Esophagus mucosa (tissue), 1 donor: ENCODE data around the gene STK40. TPM values are rescaled to one million over a fixed set of nuclear protein-coding genes. Genes with fewer than 3 reads are reported as not detected.
A peak's percentile ranks its signal among the peaks of the same experiment; 100 is the strongest.

ENCODE experiments used
- ATAC-seq: fragments of 200-7000 bp; cut with Tn5 transposase; one replicate; pipeline ENCODE4 v1.9.1; 2020
- total RNA-seq: library from RNA; stranded (reverse); gene quantifications from one replicate; pipeline ENCODE4 v1.2.4, GENCODE V29; 2023
- donor health status: DM: yes; HTN: yes; CAD: no.

Gene STK40
- total RNA-seq, 1 donor from 2014 or later = 31.8 TPM

DNA sequence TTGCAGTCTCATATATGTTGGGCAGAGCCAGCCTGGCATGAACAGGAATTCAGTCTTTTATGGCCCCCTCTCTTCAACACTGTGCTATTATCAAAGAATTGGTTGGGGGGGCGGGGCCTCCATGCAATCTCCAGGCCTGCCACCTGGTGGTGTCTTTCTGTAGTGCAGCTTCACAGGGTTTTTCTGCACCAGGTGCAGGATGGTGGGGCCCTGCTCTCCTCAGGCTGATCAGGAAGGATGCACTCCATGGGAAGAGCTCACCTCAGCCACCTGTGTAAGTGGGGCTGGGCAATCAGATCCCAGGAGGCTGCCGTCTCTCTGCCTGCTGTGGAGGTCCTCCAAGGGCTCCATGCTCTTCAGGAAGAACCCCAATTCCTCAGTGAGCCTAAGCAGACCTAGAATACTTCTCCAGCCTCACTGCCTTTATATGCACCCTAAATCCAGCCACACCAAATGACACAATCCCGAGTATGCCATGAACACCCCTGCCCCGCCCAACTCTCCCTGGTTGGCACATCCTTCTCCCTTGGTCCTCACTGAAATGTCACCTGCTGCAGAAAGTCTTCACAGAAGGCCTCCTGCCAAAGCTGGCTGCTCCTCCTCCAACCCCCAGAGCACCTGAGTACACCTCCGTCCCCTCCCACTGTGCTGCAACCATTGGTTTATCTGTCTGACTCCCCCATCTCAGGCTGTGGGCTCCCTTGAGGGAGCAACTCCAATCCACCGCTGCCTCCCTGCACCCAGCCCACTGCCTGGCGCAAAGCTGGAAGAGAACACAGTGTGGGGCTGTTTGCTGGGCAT is 16.5 kb downstream of the STK40 start:
- ATAC-seq = peak; percentile 40

DNA sequence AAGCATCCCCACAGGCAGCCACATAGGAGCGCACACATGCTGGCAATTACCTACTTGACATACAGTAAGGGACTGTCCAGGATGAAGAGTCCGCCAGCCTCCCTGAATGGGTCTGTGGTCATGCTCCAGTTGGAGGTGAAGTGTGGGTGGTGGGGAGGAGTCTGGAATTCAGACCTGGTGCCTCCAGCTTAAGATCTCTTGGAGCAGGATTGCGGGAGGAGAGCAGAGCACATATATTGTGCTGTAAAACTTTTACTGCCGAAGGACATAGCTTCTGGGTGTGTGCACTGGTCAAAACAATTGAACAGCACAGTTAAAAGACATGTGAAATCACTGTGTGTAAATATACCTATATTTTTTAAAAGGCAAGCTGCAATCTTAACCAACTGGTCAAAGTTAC is 17.9 kb downstream of the STK40 start:
- no peak for ATAC-seq

DNA sequence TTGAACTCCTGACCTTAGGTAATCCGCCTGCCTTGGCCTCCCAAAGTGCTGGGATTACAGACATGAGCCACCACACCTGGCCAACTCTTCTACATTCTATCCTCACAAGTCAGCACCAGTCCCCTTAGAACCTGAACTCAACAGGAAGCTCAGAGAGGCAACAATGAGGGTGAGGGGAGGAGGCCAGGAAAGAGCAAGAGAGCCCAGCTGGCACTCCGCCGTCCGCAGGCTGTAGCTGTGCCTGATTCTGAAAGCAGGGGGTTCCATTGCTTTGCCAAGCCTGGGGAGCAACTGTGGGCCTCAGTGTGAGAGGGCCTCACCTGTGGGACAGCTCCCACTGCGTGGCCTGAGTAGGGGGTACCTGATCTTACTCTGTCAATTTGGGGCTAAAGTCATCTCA is 18.7 kb downstream of the STK40 start:
- ATAC-seq = no peak

DNA sequence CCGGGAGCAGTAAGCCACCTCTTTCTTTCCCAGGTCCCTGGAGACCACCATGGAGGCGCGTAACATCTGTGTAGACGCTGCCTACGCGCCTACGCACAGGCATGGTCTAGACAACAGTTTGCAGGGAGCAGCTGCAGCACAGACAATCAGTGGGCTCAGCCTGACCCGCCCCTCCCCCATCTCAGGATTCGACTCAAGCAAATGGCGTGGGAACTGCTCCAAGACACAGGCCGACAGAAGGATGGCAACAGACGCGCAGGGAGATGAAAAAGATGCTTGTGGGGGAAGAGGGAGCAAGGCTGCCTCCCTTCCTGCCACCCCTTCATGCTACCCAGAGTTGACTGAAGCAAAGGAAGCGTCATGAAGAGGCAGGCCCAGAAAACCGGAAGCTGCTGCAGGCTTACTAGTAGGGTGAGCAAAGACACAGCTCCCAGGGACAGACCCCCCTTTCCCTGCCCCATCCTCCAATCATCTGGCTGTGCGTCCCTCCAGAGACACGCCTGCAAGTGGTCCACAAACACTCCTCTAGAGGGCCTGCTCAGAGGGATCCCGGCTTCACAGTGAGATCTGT is 19.5 kb downstream of the STK40 start:
- no peak for ATAC-seq

DNA sequence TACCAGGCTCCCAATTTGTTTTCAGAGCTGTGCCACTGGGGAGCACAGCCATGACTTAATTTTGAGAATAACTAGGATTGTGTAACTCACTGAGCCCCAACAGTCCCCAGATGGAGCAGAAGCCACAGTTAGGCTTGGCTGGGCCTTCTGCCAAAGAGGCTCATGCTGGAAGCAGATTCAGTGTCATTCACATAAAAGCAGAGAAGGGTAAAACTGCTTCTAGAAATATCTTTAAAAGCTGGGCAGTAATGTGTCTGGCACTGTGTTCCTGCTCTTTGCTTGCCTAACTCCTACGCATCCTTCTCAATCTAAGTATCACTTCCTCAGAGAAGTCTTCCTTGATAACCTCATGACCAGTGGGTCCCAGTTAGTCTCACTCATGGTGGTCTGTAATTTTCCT is 20.3 kb downstream of the STK40 start:
- no peak for ATAC-seq

DNA sequence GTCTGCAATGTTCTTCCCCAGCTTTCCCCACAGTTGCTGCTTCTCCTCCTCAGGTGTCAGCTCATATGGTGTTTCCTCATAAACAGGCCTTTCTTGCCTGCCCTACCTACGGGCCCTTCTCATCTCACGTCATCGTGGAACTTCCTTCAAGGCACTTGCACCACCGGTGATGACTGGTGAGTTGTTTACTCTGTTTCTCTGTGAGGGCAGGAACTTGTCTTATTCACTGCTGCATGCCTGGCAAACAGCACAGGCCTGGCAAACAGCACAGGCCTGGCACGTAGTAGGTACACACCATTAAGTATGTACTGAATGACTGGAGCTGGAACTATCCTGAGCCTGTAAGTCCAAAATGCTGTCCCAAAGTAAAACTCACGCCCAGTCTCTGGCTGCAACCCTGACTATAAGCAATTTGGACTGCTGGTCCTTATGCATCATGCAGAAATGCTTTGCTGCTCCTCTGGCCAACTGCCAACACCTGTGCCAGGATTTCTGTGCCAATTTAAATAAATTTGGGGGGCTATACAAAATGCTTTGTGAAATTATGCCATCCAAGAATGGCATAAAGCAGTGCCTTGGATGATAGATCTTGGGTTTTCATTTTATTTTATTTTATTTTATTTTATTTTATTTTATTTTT is 25.7 kb downstream of the STK40 start:
- peak; percentile 91 for ATAC-seq

DNA sequence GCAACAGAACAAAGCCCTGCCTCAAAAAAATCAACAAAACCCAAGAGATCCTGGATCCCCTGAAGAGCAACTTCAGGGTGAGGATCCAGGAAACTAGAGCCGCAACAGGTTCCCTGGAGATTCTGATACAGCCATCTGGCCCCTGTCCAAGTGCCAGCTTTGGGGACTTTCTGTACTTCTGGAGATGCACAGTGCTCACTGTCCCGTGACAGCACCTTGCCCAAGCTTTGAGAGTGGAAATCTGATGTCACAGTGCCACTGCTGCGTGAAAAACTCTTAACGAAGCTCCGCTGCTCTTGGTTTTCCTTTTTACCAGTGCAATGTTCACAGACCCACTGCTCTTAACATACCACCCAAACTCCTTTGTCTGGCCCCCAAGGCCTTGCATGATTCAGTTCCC is 26.3 kb downstream of the STK40 start:
- ATAC-seq = no peak

DNA sequence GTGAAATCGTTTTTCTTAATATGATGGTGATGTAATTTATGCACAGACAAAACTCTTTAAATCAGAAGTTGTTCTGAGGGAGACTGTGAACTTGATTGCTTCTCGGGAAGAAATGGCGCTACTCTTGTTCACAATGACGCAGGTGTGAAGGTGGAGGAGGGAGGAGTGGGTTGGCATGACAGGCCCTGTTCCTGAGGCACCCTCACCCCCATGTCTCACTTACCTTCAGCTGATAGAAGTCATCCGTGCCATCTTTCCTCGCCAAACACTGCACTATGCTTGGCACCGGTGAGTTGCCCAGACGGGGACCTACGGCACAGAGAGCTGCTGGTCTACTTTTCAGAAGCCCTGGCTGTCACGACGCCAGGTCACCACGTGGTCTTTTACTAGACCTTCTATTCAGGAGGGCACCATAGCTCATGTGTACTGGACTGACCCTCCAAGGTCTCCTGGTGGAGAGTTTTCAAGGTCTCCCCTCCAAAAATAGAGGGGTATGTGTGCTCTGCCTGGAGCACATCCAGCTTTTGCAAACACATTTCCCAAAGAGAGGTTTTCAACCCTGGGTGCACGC is 27.1 kb downstream of the STK40 start:
- no peak for ATAC-seq

DNA sequence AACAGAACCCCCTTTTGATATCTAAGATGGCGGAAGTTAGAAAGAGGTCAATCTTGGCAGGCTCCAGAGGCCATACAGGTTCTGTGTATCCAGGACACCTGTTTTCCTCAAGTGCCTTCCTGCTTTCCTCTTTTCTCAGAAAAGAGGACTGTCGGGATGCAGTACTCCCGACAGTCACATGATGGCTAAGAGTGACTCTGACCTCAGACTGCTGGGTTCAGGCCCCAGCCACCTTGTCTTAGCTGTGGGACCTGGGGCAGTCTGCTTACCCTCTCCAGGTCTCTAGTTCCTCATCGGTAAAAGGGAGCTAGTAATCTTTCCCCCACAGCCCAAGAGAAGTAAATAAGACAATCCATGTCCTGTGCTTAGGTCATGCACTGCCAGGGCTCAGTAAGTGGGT is 29.9 kb downstream of the STK40 start:
- ATAC-seq = no peak

DNA sequence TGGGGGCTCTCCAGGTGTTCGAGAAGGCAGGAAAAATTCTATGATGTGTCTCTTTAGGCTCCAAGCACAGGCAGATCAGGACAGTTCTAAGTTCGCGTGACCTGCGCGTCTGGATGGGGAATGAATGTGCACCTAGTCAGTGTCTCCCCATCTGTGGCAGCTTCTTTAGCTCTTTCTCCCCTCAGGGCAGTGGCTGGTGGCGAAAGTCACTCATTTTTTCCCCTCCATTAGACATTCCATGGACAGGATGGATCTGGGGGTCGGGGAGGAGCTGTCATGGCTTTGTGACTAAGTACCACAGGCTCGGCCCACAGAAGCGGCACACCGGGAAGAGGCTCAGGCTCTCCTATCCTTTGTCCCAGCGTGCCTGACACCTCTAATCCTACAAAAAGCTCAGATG is 31.2 kb downstream of the STK40 start:
- no peak for ATAC-seq

DNA sequence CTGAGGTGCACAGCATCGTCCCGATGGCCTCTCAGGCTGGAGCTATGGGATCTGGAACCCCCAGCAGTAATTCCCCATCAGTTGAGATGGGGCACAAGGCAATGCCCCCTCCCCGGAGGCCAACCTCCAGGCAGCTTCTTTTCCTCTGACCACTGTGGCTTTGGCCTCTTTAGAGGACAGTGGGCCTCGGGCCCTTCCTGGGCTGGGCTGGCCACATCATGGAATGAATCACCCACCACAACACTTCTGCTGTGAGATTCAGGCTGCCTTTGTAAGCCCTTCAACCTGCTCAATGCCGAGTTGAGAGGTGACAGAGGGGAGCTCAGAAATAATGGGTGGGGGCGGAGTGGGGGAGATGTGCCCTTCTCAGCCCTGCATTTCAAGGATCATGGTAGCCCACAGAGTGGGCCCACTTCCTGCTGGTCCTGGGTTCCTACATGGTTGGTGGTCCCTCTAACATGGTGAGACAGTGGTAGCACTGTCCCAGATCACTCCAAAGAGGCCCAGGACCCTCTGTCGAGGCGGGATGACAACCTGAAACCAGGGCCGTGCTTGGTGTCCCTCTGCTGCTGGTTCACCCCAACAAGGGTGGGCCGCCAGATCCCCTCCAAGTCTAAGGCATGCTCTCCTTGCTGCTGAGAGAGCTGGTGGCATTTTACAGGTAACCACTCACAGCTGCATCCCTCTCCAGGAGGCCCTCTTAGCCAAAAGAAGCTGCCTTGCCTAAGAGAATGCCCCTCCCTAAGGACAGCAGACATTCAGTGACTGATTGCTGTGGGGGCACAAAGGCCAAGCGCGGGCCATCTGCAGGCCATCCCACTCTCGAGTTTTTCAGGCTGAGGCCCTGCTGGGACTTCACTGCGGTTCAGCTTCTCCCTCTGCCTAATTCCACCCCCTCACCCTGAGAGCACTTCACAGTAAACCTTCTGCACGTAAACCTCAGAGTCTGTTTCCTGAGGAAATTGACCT is 32.5 kb downstream of the STK40 start:
- ATAC-seq = no peak

DNA sequence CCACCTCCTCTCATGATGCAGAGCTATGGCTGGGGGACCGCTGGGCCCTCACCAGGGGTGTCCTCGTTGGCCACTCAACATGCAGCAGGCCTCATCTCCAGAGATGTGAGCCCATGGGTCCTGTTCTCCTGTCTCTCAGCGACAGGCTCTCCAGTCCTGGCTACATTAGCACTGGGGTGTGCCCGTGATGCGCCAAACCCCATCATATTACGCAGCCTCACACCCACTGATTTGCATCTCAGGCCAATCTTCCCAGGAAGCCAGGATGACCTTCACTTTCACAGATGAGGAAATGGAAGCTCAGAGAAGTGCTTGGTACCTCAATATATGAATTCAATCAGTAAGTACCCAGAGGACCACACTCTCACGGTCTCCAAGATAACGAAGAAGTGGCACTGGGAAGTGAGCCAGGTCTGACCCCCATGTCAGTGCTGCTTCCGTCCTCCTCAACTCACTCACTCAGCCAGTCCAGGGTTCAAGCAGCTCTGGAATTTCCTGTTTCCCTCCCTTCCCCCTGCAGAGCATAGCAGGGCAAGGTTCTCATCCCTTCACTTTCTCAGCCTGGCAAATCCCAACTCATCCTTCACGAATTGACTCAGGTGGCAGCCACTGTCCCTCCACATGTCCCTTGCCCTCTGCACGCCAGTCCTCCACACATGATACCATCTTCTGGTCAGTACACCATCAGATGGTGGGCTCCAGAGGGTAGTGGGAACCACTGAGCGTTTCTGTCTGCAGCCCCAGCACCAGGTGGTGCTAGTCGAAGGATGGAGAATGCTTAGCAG is 33.4 kb downstream of the STK40 start:
- ATAC-seq = no peak

DNA sequence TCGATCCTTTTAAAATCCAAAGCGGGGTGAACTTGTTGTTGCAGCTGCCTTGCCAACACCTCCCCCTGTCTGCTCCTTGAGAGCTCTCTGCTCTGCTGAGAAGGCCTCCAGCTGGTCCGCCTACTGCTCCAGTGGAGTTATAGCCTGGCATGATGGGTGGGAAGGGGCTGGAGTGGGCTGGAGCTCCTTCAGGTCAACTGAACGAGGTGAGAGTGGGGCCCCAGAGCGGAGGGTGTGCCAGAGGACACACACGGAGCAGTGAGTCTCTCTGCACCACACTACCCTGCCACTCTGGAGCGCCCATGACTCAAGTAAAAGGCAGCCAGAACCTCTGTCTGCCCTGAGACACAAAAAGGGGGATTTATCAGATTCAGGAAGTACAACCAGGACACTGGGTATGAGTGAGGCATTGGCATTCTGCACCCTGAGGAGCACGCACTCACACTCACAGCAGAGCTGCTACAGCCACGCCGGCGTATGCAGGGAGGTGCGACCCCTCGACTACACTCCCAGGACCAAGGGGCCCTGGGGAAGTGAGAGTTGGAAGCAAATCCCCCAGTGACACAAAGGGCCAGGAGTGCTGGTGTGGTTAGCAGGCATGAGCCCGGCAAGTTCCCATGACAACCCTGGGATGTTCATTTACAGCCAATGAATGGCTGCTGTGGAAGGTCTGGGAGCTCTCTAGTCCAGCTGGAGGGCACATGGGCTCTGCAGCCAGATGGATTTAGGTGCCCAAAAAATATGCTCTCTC is 34.3 kb downstream of the STK40 start:
- peak; percentile 57 for ATAC-seq

DNA sequence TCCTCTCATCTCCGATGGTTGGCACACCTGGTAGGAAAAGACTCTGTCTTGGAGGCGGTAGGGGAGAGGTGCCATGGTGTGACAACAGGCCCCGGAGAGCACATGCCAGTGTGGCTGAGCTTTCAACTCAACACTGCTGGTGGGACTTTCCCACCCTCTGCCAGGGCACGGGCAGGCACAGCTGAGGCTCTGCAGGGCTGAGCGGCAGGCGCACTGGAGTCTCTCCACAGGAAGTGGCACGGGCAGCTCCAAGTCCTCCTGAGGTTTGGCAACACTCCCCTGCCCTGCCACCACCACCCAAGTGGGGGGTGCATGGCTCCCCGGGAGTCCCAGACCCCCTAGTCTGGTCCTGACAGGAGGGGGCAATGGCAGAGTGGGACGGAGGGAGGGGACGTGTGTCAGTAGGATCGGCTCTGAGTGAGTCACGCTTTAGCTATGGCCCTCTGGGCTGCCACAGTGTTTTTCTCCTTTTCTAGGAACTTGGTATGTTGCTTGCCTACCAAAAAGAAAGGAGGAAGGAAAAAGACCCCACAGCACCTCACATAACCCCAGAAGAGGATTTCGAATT is 35.0 kb downstream of the STK40 start:
- ATAC-seq = peak; percentile 55

DNA sequence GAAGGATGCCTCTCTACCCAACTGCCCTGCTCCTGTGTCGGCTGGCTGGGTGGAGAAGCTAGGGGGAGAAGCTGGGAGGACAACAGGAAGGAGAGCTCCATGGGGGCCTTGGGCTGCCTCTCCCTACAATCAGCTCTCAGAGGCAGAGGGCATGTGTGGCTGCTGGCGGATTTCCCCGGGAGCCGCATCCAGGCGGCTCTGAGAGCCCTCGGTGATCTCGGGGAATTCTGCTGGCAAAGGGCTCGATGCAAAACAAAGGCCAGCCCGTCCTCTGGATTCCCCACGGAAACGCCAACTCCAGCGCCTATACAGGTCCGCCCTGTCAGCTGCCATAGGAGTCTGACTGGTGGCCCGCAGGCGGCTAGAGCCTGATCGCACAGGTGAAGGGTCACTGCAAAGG is 35.9 kb downstream of the STK40 start:
- ATAC-seq = peak; percentile 27

DNA sequence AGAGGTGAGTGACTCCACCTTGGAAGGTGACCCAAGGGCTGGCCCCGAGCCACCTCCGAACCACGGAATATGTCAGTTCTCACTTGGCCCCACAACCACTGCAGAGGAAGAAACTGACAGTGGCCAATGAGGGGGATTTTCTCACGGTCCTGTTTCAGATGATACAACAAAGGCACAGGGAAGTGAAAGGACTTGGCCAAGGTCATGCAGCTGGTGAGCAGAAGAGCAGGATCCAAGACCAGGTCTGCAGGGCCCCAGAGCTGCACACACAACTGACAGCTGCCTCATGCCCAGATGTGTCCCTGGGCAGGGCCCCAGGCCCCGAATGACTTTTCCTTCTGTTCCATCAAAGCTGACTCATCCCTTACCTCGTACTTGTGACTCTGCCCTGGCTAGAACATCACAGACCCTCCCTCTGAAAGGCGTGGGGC is 36.5 kb downstream of the STK40 start:
- ATAC-seq = peak; percentile 67

DNA sequence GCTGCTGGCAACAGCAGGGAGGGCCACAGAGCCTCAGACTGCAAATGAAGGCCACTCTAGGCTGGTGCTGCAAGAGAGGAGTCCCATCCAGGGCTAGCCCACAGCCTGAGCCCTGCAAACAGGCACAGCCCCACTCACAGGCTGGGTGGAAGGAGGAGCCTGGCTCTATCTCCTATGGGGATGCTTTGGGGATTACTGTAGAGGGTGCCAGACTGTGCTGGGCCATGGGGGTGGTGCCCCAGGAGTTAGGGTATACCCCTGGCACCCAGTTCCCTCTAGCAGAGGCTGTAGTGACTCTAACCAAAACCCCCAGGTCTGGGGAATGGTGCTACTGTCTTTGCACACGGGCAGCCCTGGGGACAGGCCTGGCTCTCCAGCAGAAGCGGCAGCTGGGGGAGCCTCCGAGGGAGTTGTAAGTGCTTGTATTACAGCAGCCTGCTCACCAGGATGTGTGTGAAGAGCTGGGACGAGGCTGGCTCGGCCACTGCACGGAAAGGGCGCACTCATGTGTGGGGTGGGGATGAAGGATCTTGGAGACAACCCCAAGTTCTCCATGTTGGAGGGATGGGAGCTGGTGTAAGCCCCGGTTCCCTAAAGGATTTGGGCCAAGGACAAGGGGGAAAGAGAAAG is 38.9 kb downstream of the STK40 start:
- no peak for ATAC-seq

DNA sequence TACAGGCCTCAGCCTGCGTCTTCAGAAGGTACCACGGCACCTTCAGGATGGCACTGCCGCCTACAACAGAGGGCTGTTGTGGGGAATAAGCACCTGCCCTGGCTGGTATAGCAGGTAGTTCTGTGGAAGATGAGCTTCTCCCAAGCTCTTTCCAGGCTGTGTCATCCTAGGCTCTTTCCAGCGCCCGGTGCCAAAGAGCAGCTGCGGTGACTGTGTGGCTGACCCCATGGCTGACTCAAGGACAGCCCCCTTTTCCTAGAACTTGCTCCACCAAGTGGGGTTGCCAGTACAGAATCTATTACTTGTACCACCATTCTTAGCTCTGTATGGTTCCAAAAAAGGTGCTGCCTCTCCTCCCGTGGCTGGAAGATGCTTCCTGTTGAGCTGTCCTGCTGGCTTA is 40.4 kb downstream of the STK40 start:
- no peak for ATAC-seq

DNA sequence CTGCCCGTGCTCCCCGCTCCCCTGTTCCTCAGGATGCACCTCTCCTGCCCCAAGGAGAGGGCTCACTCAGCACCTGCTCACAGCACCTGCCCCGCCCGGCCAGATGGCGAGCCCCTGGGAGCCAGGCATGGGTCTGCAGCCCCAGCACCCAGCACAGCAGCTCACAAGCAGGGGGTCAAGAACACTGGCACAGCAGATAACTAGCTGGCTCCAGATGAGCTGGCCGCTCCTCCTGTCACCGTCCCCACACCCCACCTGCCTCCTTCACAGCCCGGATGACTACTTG is 41.4 kb downstream of the STK40 start:
- ATAC-seq = no peak
